H1 (cell line): Measurements from ENCODE around the gene KRT1. TPM values are rescaled to one million over a fixed set of nuclear protein-coding genes. Genes with fewer than 3 reads are reported as not detected.

Experiments used
- CTCF ChIA-PET: fragments of 300-600 bp; sonication (Branson Sonifier 250); formaldehyde crosslinking; loops from one replicate; lab custom pipeline; 2021; ENCODE audit not compliant: partially characterized antibody; lab: Charles Lee
- POLR2A ChIA-PET: fragments of 300-600 bp; sonication (Branson Sonifier 250); formaldehyde crosslinking; loops from one replicate; lab custom pipeline; 2021; ENCODE audit warnings: inconsistent platforms; ENCODE audit not compliant: partially characterized antibody; lab: Charles Lee
- DNase-seq, 2 experiments: peaks; one replicate each; pipeline versions ENCODE4 v3.0.0 to v3.0.0-alpha.2; 2010 to 2022; ENCODE audit warnings: low spot score in 2 of 2, low read depth in 1 of 2, mixed read lengths in 1 of 2
- FAIRE-seq: peaks from 2 replicates; lab custom pipeline; 2011; peaks lifted over from hg19 to GRCh38; lab: Jason Lieb, UNC
- H2AFZ ChIP-seq: 2 replicates; pipeline ENCODE4 v1.8.1; 2012; ENCODE audit warnings: low read length, inconsistent platforms
- H2AK5ac ChIP-seq: 2 replicates; pipeline ENCODE4 v1.6.1; 2013; ENCODE audit warnings: low read depth, low read length
- H2BK120ac ChIP-seq: replicated peaks from 2 replicates; pipeline ENCODE3; 2013; ENCODE audit warnings: low read depth, low read length, inconsistent platforms
- H2BK12ac ChIP-seq: 2 replicates; pipeline ENCODE4 v1.6.1; 2013; ENCODE audit warnings: low read depth, low read length
- H2BK15ac ChIP-seq: 2 replicates; pipeline ENCODE4 v1.6.1; 2013; ENCODE audit warnings: low read length
- H2BK20ac ChIP-seq: 2 replicates; pipeline ENCODE4 v1.6.1; 2013; ENCODE audit warnings: low read length
- H2BK5ac ChIP-seq: 2 replicates; pipeline ENCODE4 v1.6.1; 2013; ENCODE audit warnings: low read depth, low read length
- H3K14ac ChIP-seq: 2 replicates; pipeline ENCODE4 v1.6.1; 2013; ENCODE audit warnings: inconsistent platforms; ENCODE audit not compliant: insufficient read length
- H3K18ac ChIP-seq: 2 replicates; pipeline ENCODE4 v1.6.1; 2013; ENCODE audit warnings: low read length; ENCODE audit errors: extremely low read depth
- H3K23ac ChIP-seq: 2 replicates; pipeline ENCODE4 v1.6.1; 2013; ENCODE audit warnings: inconsistent platforms; ENCODE audit not compliant: insufficient read length
- H3K23me2 ChIP-seq: 2 replicates; pipeline ENCODE4 v1.6.1; 2013; ENCODE audit warnings: low read depth, low read length
- H3K27ac ChIP-seq: 2 replicates; pipeline ENCODE4 v1.6.1; 2011; ENCODE audit warnings: low read depth, low read length, inconsistent platforms
- H3K27me3 ChIP-seq, 4 experiments: replicated peaks in 1 of 4; 1 replicate in 1 of 4; 2 replicates in 3 of 4; pipeline versions ENCODE4 v1.6.1 to v1.8.1; 2011 to 2013; ENCODE audit warnings: low read length in 3 of 4, mild to moderate bottlenecking in 3 of 4, inconsistent platforms in 2 of 4, mixed read lengths in 2 of 4, moderate library complexity in 1 of 4; ENCODE audit not compliant: control insufficient read depth in 3 of 4, insufficient read depth in 3 of 4; ENCODE audit errors: extremely low read depth in 1 of 4
- H3K36me3 ChIP-seq, 4 experiments: 2 replicates each; pipeline versions ENCODE4 v1.6.1 to v1.8.1; 2011 to 2013; ENCODE audit warnings: mild to moderate bottlenecking in 4 of 4, low read length in 3 of 4, moderate library complexity in 2 of 4, control low read depth in 1 of 4, inconsistent platforms in 1 of 4; ENCODE audit not compliant: insufficient read depth in 4 of 4, control insufficient read depth in 2 of 4
- H3K4ac ChIP-seq: replicated peaks from 2 replicates; pipeline ENCODE3; 2013; ENCODE audit warnings: low read length, low read depth, mixed read lengths, inconsistent platforms; ENCODE audit not compliant: insufficient read length
- H3K4me1 ChIP-seq, 4 experiments: replicated peaks in 1 of 4; 1 replicate in 1 of 4; 2 replicates in 3 of 4; pipeline versions ENCODE4 v1.6.1 to v1.8.1; 2011 to 2013; ENCODE audit warnings: low read length in 3 of 4, inconsistent platforms in 2 of 4, mixed read lengths in 1 of 4; ENCODE audit not compliant: insufficient read depth in 4 of 4, control insufficient read depth in 3 of 4
- H3K4me2 ChIP-seq, 2 experiments: 2 replicates each; pipeline versions ENCODE4 v1.6.1 to v1.8.1; 2011 to 2013; ENCODE audit warnings: low read depth in 2 of 2, low read length in 2 of 2, control low read depth in 1 of 2, inconsistent platforms in 1 of 2, mild to moderate bottlenecking in 1 of 2; ENCODE audit not compliant: insufficient read depth in 1 of 2
- H3K4me3 ChIP-seq, 4 experiments: fragments of 200-600, 300-600 bp in 1 of 4; sonication (generic), shearing (Covaris generic), sonication (Bioruptor Twin) in 1 of 4; 2 replicates each; pipeline versions ENCODE4 v1.5.1 to v1.8.1; 2011 to 2016; ENCODE audit warnings: low read length in 4 of 4, low read depth in 3 of 4, control low read depth in 2 of 4, inconsistent platforms in 2 of 4, mild to moderate bottlenecking in 2 of 4, mixed read lengths in 1 of 4, moderate library complexity in 1 of 4; ENCODE audit not compliant: insufficient read depth in 2 of 4; ENCODE audit errors: extremely low read depth in 1 of 4
- H3K56ac ChIP-seq: replicated peaks from 2 replicates; pipeline ENCODE3; 2013; ENCODE audit warnings: low read depth, mild to moderate bottlenecking, mixed read lengths, low read length, inconsistent platforms; ENCODE audit not compliant: insufficient read length
- H3K79me1 ChIP-seq: 2 replicates; pipeline ENCODE4 v1.6.1; 2013; ENCODE audit warnings: low read depth, low read length, control low read depth
- H3K79me2 ChIP-seq, 2 experiments: 2 replicates each; pipeline versions ENCODE4 v1.6.1 to v1.8.1; 2012 to 2013; ENCODE audit warnings: low read length in 2 of 2, mild to moderate bottlenecking in 2 of 2, inconsistent platforms in 1 of 2; ENCODE audit not compliant: insufficient read depth in 2 of 2, control insufficient read depth in 1 of 2
- H3K9ac ChIP-seq, 4 experiments: replicated peaks in 1 of 4; 1 replicate in 1 of 4; 2 replicates in 3 of 4; pipeline versions ENCODE4 v1.6.1 to v1.8.1; 2011 to 2013; ENCODE audit warnings: low read depth in 3 of 4, low read length in 3 of 4, control low read depth in 2 of 4, mild to moderate bottlenecking in 2 of 4, moderate library complexity in 2 of 4, inconsistent platforms in 1 of 4; ENCODE audit errors: extremely low read depth in 1 of 4
- H3K9me3 ChIP-seq, 2 experiments: 2 replicates each; pipeline versions ENCODE4 v1.6.1 to v1.8.1; 2012 to 2013; ENCODE audit warnings: mild to moderate bottlenecking in 2 of 2, moderate library complexity in 2 of 2, control low read depth in 1 of 2, inconsistent platforms in 1 of 2, low read depth in 1 of 2, low read length in 1 of 2, mixed read lengths in 1 of 2; ENCODE audit not compliant: insufficient read depth in 2 of 2
- H4K20me1 ChIP-seq, 2 experiments: replicated peaks in 1 of 2; 2 replicates each; pipeline versions ENCODE3 to v1.8.1; 2011 to 2013; ENCODE audit warnings: inconsistent platforms in 2 of 2, low read length in 2 of 2, mild to moderate bottlenecking in 1 of 2; ENCODE audit not compliant: insufficient read depth in 2 of 2, control insufficient read depth in 1 of 2
- H4K5ac ChIP-seq: 2 replicates; pipeline ENCODE4 v1.6.1; 2013; ENCODE audit warnings: low read length, low read depth, mixed read lengths, inconsistent platforms; ENCODE audit not compliant: insufficient read length
- H4K8ac ChIP-seq: 2 replicates; pipeline ENCODE4 v1.8.0; 2013; ENCODE audit warnings: mild to moderate bottlenecking, moderate library complexity, low read length, inconsistent platforms; ENCODE audit not compliant: insufficient read depth; ENCODE audit errors: extremely low read depth
- H4K91ac ChIP-seq: replicated peaks from 2 replicates; pipeline ENCODE3; 2013; ENCODE audit warnings: low read length, mixed read lengths, inconsistent platforms; ENCODE audit not compliant: insufficient read length
- CBX8 ChIP-seq: fragments of 300-800, 300-1000 bp; sonication (generic); IDR thresholded peaks from 2 replicates; pipeline ENCODE4 v1.7.1; 2016; ENCODE audit warnings: low read depth, low read length, borderline replicate concordance
- CEBPB ChIP-seq: IDR thresholded peaks from 2 replicates; pipeline ENCODE4 v1.6.1; 2012; ENCODE audit warnings: low read depth, low read length
- CHD1 ChIP-seq: IDR thresholded peaks from 2 replicates; pipeline ENCODE4 v1.6.1; 2012; ENCODE audit warnings: low read depth, low read length, improper control_type of control experiment
- CREB1 ChIP-seq: IDR thresholded peaks from 2 replicates; pipeline ENCODE4 v1.6.1; 2012; ENCODE audit warnings: inconsistent platforms
- CTBP2 ChIP-seq: IDR thresholded peaks from 2 replicates; pipeline ENCODE4 v1.7.0; 2011; ENCODE audit warnings: borderline replicate concordance, mild to moderate bottlenecking, moderate library complexity, mixed read lengths, low read length; ENCODE audit not compliant: insufficient read depth, insufficient read length
- CTCF ChIP-seq, 3 experiments: IDR thresholded peaks; 1 replicate in 2 of 3; 2 replicates in 1 of 3; pipeline versions ENCODE4 v1.5.1 to v1.6.1; 2011; ENCODE audit warnings: low read length in 3 of 3, mild to moderate bottlenecking in 3 of 3, inconsistent platforms in 2 of 3, low read depth in 1 of 3, moderate library complexity in 1 of 3; ENCODE audit not compliant: insufficient read depth in 1 of 3; ENCODE audit errors: control extremely low read depth in 1 of 3
- GABPA ChIP-seq: IDR thresholded peaks from 2 replicates; pipeline ENCODE4 v1.6.1; 2011; ENCODE audit warnings: mild to moderate bottlenecking, low read length, moderate library complexity, borderline replicate concordance; ENCODE audit not compliant: insufficient read depth
- HDAC2 ChIP-seq, 2 experiments: fragments of 300-600 bp in 1 of 2; sonication (generic) in 1 of 2; IDR thresholded peaks; 2 replicates each; pipeline ENCODE4 v1.6.1; 2011 to 2012; ENCODE audit warnings: low read depth in 2 of 2, low read length in 2 of 2, mild to moderate bottlenecking in 2 of 2, moderate library complexity in 2 of 2, borderline replicate concordance in 1 of 2, inconsistent platforms in 1 of 2
- JUN ChIP-seq: IDR thresholded peaks from 2 replicates; pipeline ENCODE4 v1.6.1; 2011; ENCODE audit warnings: low read depth, mild to moderate bottlenecking, improper control_type of control experiment, low read length
- JUND ChIP-seq: IDR thresholded peaks from 2 replicates; pipeline ENCODE4 v1.6.1; 2011; ENCODE audit warnings: mild to moderate bottlenecking, improper control_type of control experiment, low read length
- MAFK ChIP-seq: IDR thresholded peaks from 2 replicates; pipeline ENCODE4 v1.6.1; 2012; ENCODE audit warnings: low read depth, mild to moderate bottlenecking, improper control_type of control experiment, low read length
- RXRA ChIP-seq: IDR thresholded peaks from 2 replicates; pipeline ENCODE4 v1.6.1; 2011; ENCODE audit warnings: low read depth, mild to moderate bottlenecking, low read length, moderate library complexity; ENCODE audit not compliant: insufficient read depth
- WGBS, 2 experiments: shearing (Covaris generic) in 1 of 2; methylation state at CpG; one replicate each; pipeline versions ENCODE4 v1.1.6 to v1.1.7; 2013 to 2015; ENCODE audit warnings: low lambda C conversion rate in 2 of 2, mixed read lengths in 2 of 2, inconsistent platforms in 1 of 2, low coverage in 1 of 2, missing lambda C conversion rate in 1 of 2; ENCODE audit not compliant: insufficient replicate concordance in 2 of 2, insufficient coverage in 1 of 2, insufficient read length in 1 of 2; ENCODE audit errors: extremely low coverage in 1 of 2, missing lambda C conversion rate in 1 of 2; 5-methylcytosine and 5-hydroxymethylcytosine counted together
- polyA plus RNA-seq, 7 experiments: library from polyadenylated mRNA; depleted of rRNA in 3 of 7; stranded (reverse) in 5 of 7; unstranded in 2 of 7; fragments of >200 nt in 5 of 7; fragments of 200-250 nt in 2 of 7; gene quantifications; 1 replicate in 5 of 7; 2 replicates in 1 of 7; 4 replicates in 1 of 7; pipeline versions ENCODE4 v1.2.1 to v1.2.3, GENCODE V29; 2011 to 2013; ENCODE audit warnings: missing spikeins in 2 of 7, mixed read lengths in 2 of 7
- total RNA-seq: library from RNA; stranded (reverse); fragmentation: NEBNext Ultra II Directional; extraction: Animal tissue kit (Norgen Biotek cat#: 25700); gene quantifications from 2 replicates; pipeline ENCODE4 v1.2.1, GENCODE V29; 2021

Gene KRT1
- total and polyA plus RNA-seq, 2 of the 8 experiments (the other 6 are each of a cell fraction or from before 2014, with no cell fraction given), result not detected

GRCh38 chr12:52675301-52675701 lies 4.9 kb downstream of the KRT1 start:
- no peaks in the 10 kb centered on the region; a peak in 1 of 7 replicates for H3K27me3 ChIP-seq
- TF ChIP-seq CTBP2 (no peak), CBX8 (no peak), CHD1 (no peak), JUN (no peak), RXRA (no peak), CREB1 (no peak), CEBPB (no peak), JUND (no peak), MAFK (no peak), GABPA (no peak), HDAC2 (IDR thresholded peaks at IDR 0.05; ENCODE audit: borderline replicate concordance in 1 of 2, low read depth in 2 of 2, low read length in 2 of 2) (no peak), CTCF (IDR thresholded peaks at IDR 0.05; ENCODE audit: control extremely low read depth in 1 of 3, insufficient read depth in 1 of 3, low read depth in 1 of 3, low read length in 3 of 3) (no peak)

More at GRCh38 chr12:52675301-52675701, 4.9 kb downstream of the KRT1 start:
- ChIA-PET CTCF (interaction anchor here (0.6 to 4.3 kb wide), 13 partner anchors 9 to 303 kb away, joined by 3 to 16 read pairs (median 5); no protein-coding TSS in a partner anchor), POLR2A (interaction anchor here (1.0 kb wide), 1 partner anchor 14 kb away, joined by 4 read pairs; no protein-coding TSS in a partner anchor)
- no peak overlapping the region for H3K4me3 ChIP-seq
- H3K23ac ChIP-seq, result no peak overlapping the region
- H3K14ac ChIP-seq, result no peak overlapping the region
- no peak overlapping the region for H2BK120ac ChIP-seq
- H2AK5ac ChIP-seq, result no peak overlapping the region
- no peaks in the 10 kb centered on the region; the same call in none of the 2 replicates for H3K23me2 ChIP-seq
- no peak overlapping the region for H2BK5ac ChIP-seq
- H4K20me1 ChIP-seq, result no peaks in the 10 kb centered on the region
- DNase-seq, result no peak
- H2BK12ac ChIP-seq, result no peak overlapping the region
- no peak overlapping the region for H3K27ac ChIP-seq
- H3K79me2 ChIP-seq, result no peaks in the 10 kb centered on the region
- H3K18ac ChIP-seq, result no peak overlapping the region
- H3K4ac ChIP-seq, result no peak overlapping the region
- H3K4me1 ChIP-seq, result no peaks in the 10 kb centered on the region
- H2AFZ ChIP-seq, result no peak overlapping the region
- H3K36me3 ChIP-seq, result no peaks in the 10 kb centered on the region
- no peak overlapping the region for H2BK15ac ChIP-seq
- H4K8ac ChIP-seq, result no peak overlapping the region; the same call in 1 of the 2 replicates
- H3K79me1 ChIP-seq, result no peaks in the 10 kb centered on the region
- FAIRE-seq, result no peak
- H4K5ac ChIP-seq, result no peak overlapping the region
- no peak overlapping the region for H3K4me2 ChIP-seq
- 91% methylated on average over 27 of the region's 28 CpGs; no CpG with 5 or more reads in 1 of the 2 experiments for WGBS, 2 experiments
- no peak overlapping the region for H2BK20ac ChIP-seq
- no peaks in the 10 kb centered on the region for H3K9me3 ChIP-seq
- no peak overlapping the region for H4K91ac ChIP-seq
- H3K56ac ChIP-seq, result no peak overlapping the region
- H3K9ac ChIP-seq, result no peak overlapping the region
